ENCODE data around the gene MPDU1. TPM values are rescaled to one million over a fixed set of nuclear protein-coding genes. Genes with fewer than 3 reads are reported as not detected.

Gene MPDU1
- total RNA-seq, 1 donor from 2014 or later, result 35.1 TPM

Small RNAs within 50 kb of the gene (small RNA-seq; reads per million reads assigned to genes)
- gene CD68 (not detected), gene RF00019 (not detected), gene SNORA48 (not detected), gene SNORD10 (not detected)

Other genes with a start within 250 kb of the MPDU1 start
- gene ACAP1, start 247.3 kb upstream of the MPDU1 start, total RNA-seq, result 0.41 TPM
- 3.3 TPM for gene KCTD11, start 231.7 kb upstream of the MPDU1 start, total RNA-seq
- gene TMEM95, start 228.7 kb upstream of the MPDU1 start, total RNA-seq, result not detected
- 0.82 TPM for gene TNK1, start 202.8 kb upstream of the MPDU1 start, total RNA-seq
- 10.6 TPM for gene PLSCR3, start 189.3 kb upstream of the MPDU1 start, total RNA-seq
- gene TMEM256, start 179.8 kb upstream of the MPDU1 start, total RNA-seq, result 80.3 TPM
- gene NLGN2, start 176.0 kb upstream of the MPDU1 start, total RNA-seq, result 8.2 TPM
- gene SPEM1, start 163.5 kb upstream of the MPDU1 start, total RNA-seq, result not detected
- not detected for gene SPEM2, start 158.2 kb upstream of the MPDU1 start, total RNA-seq
- not detected for gene SPEM3, start 155.0 kb upstream of the MPDU1 start, total RNA-seq
- 2.0 TPM for gene TMEM102, start 148.4 kb upstream of the MPDU1 start, total RNA-seq
- gene FGF11, start 144.3 kb upstream of the MPDU1 start, total RNA-seq, result 5.3 TPM
- gene CHRNB1, start 138.8 kb upstream of the MPDU1 start, total RNA-seq, result 16.7 TPM
- 11.8 TPM for gene ZBTB4, start 104.2 kb upstream of the MPDU1 start, total RNA-seq
- not detected for gene SLC35G6, start 102.4 kb upstream of the MPDU1 start, total RNA-seq
- 33.0 TPM for gene POLR2A, start 99.5 kb upstream of the MPDU1 start, total RNA-seq
- gene TNFSF12, start 34.8 kb upstream of the MPDU1 start, total RNA-seq, result 3.7 TPM
- 1.2 TPM for gene TNFSF13, start 25.1 kb upstream of the MPDU1 start, total RNA-seq
- gene SENP3, start 21.9 kb upstream of the MPDU1 start, total RNA-seq, result 102 TPM
- 1.2 TPM for gene CD68, start 4.2 kb upstream of the MPDU1 start, total RNA-seq
- gene SOX15, start 6.2 kb downstream of the MPDU1 start, total RNA-seq, result 1.2 TPM
- gene FXR2, start 31.0 kb downstream of the MPDU1 start, total RNA-seq, result 68.1 TPM
- 31.4 TPM for gene SAT2, start 44.0 kb downstream of the MPDU1 start, total RNA-seq
- not detected for gene SHBG, start 46.3 kb downstream of the MPDU1 start, total RNA-seq
- gene ATP1B2, start 67.1 kb downstream of the MPDU1 start, total RNA-seq, result 8.2 TPM
- gene TP53, start 103.6 kb downstream of the MPDU1 start, total RNA-seq, result 6.9 TPM
- 11.8 TPM for gene WRAP53, start 104.6 kb downstream of the MPDU1 start, total RNA-seq
- gene EFNB3, start 121.3 kb downstream of the MPDU1 start, total RNA-seq, result 17.5 TPM
- 1.2 TPM for gene DNAH2, start 133.9 kb downstream of the MPDU1 start, total RNA-seq